GM12878 (cell line): ENCODE results near the gene USF3.

Experiments used
- CREB1 ChIP-seq: IDR thresholded peaks from 2 replicates; pipeline ENCODE4 v1.6.1; 2012; ENCODE audit warnings: low read depth, mild to moderate bottlenecking, inconsistent platforms
- CTCF ChIP-seq, 3 experiments: IDR thresholded peaks in 2 of 3; conservative IDR thresholded peaks in 1 of 3; 2 replicates each; pipeline ENCODE4 v1.5.1; 2011; ENCODE audit warnings: low read depth in 3 of 3, low read length in 3 of 3, mild to moderate bottlenecking in 3 of 3, control low read depth in 2 of 3, moderate library complexity in 2 of 3, inconsistent platforms in 1 of 3, mixed read lengths in 1 of 3; ENCODE audit not compliant: control insufficient read depth in 2 of 3, insufficient read depth in 1 of 3; ENCODE audit errors: extremely low read depth in 1 of 3
- DPF2 ChIP-seq: fragments of 450-650 bp; IDR thresholded peaks from 2 replicates; pipeline ENCODE4 v1.6.1; 2017; ENCODE audit warnings: mild to moderate bottlenecking
- JUNB ChIP-seq: IDR thresholded peaks from 2 replicates; pipeline ENCODE4 v1.6.1; 2016; ENCODE audit warnings: antibody characterized with exemption, mild to moderate bottlenecking
- MAX ChIP-seq: IDR thresholded peaks from 2 replicates; pipeline ENCODE4 v1.6.1; 2012; ENCODE audit warnings: low read depth, low read length, improper control_type of control experiment
- MXI1 ChIP-seq: fragments of 150-350 bp; IDR thresholded peaks from 2 replicates; pipeline ENCODE4 v1.6.1; 2011; ENCODE audit warnings: low read depth, mild to moderate bottlenecking, inconsistent platforms, low read length, improper control_type of control experiment

- TF ChIP-seq DPF2 (no peak), CTCF (IDR thresholded peaks at IDR 0.05 in 2 of 3, conservative IDR thresholded peaks at IDR 0.05 in 1 of 3; ENCODE audit: control insufficient read depth in 2 of 3, extremely low read depth in 1 of 3, insufficient read depth in 1 of 3, low read depth in 3 of 3, low read length in 3 of 3) (no peak), JUNB (no peak), CREB1 (no peak), MAX (no peak), MXI1 (no peak)
Observed at GRCh38 chr3:113630956-113631542, 65.4 kb downstream of the USF3 start.
